Neural progenitor cell (in vitro differentiated cells): ENCODE measurements around the gene HSD17B13. TPM values are rescaled to one million over a fixed set of nuclear protein-coding genes. Genes with fewer than 3 reads are reported as not detected.

Source experiments
- DNase-seq: peaks from one replicate; pipeline ENCODE4 v3.0.0-alpha.2; 2016; ENCODE audit warnings: low spot score
- H2AFZ ChIP-seq: fragments of 200-600 bp; sonication (generic); replicated peaks from 2 replicates; pipeline ENCODE4 v1.6.1; 2016; ENCODE audit warnings: antibody characterized with exemption
- H3F3A ChIP-seq: fragments of 200-600 bp; sonication (generic); 2 replicates; pipeline ENCODE4 v1.6.1; 2016; ENCODE audit warnings: antibody characterized with exemption, low read depth
- H3K27ac ChIP-seq: fragments of 200-600 bp; sonication (generic); 2 replicates; pipeline ENCODE4 v1.5.1; 2016; ENCODE audit warnings: mild to moderate bottlenecking
- H3K27me3 ChIP-seq: fragments of 200-600 bp; sonication (generic); 2 replicates; pipeline ENCODE4 v1.6.1; 2016; ENCODE audit warnings: mild to moderate bottlenecking, moderate library complexity
- H3K36me3 ChIP-seq: fragments of 200-600 bp; sonication (generic); 2 replicates; pipeline ENCODE4 v1.5.1; 2016
- H3K4me1 ChIP-seq: fragments of 200-600 bp; sonication (generic); 2 replicates; pipeline ENCODE4 v1.6.1; 2016; ENCODE audit warnings: mixed run types
- H3K4me2 ChIP-seq: fragments of 200-600 bp; sonication (generic); 2 replicates; pipeline ENCODE4 v1.6.1; 2016
- H3K4me3 ChIP-seq: fragments of 200-600 bp; sonication (generic); 2 replicates; pipeline ENCODE4 v1.5.1; 2016
- H3K79me2 ChIP-seq: fragments of 200-600 bp; sonication (generic); 2 replicates; pipeline ENCODE4 v1.6.1; 2016; ENCODE audit warnings: low read depth
- H3K9ac ChIP-seq: fragments of 200-600 bp; sonication (generic); 2 replicates; pipeline ENCODE4 v1.6.1; 2016
- H3K9me3 ChIP-seq: fragments of 200-600 bp; sonication (generic); 2 replicates; pipeline ENCODE4 v1.5.1; 2016; ENCODE audit warnings: low read depth
- H4K20me1 ChIP-seq: fragments of 200-600 bp; sonication (generic); 2 replicates; pipeline ENCODE4 v1.6.1; 2016; ENCODE audit warnings: low read depth
- H3K27ac Mint-ChIP-seq: 3 replicates; pipeline ENCODE4 v1.8.0; 2021; ENCODE audit warnings: mixed read lengths
- H3K27me3 Mint-ChIP-seq: 2 replicates; pipeline ENCODE4 v1.8.0; 2022; ENCODE audit warnings: low read depth, mild to moderate bottlenecking, inconsistent platforms, moderate library complexity, mixed read lengths; ENCODE audit not compliant: insufficient read depth
- H3K36me3 Mint-ChIP-seq: 3 replicates; pipeline ENCODE4 v1.8.0; 2021; ENCODE audit warnings: mixed read lengths
- H3K4me1 Mint-ChIP-seq: 3 replicates; pipeline ENCODE4 v1.8.0; 2021; ENCODE audit warnings: mixed read lengths
- H3K4me3 Mint-ChIP-seq: 3 replicates; pipeline ENCODE4 v1.8.0; 2021; ENCODE audit warnings: mild to moderate bottlenecking, moderate library complexity, mixed read lengths
- H3K9me3 Mint-ChIP-seq: 3 replicates; pipeline ENCODE4 v1.8.0; 2020; ENCODE audit warnings: mixed read lengths
- CTCF ChIP-seq: fragments of 200-600 bp; sonication (generic); IDR thresholded peaks from 2 replicates; pipeline ENCODE4 v1.5.1; 2017; ENCODE audit warnings: antibody characterized with exemption, mild to moderate bottlenecking
- EZH2 ChIP-seq: fragments of 200-600 bp; sonication (generic); IDR thresholded peaks from 2 replicates; pipeline ENCODE4 v1.6.1; 2017; ENCODE audit warnings: antibody characterized with exemption, mild to moderate bottlenecking, moderate library complexity
- EZH2phosphoT487 ChIP-seq: fragments of 200-600 bp; sonication (generic); IDR thresholded peaks from 2 replicates; pipeline ENCODE4 v1.6.1; 2017; ENCODE audit warnings: antibody characterized with exemption
- total RNA-seq: library from RNA; depleted of rRNA; stranded (reverse); fragments of >200 nt; gene quantifications from 2 replicates; pipeline ENCODE4 v1.2.3, GENCODE V29; 2015; ENCODE audit warnings: low replicate concordance

HSD17B13 gene
- total RNA-seq, 1 donor from 2014 or later = 0.60 TPM

- Histone ChIP-seq H3F3A (no peaks in the 10 kb centered on the region), H3K4me1 (no peaks in the 10 kb centered on the region), H2AFZ (no peak overlapping the region), H3K9me3 (no peaks in the 10 kb centered on the region), H3K27ac (no peak overlapping the region), H4K20me1 (no peaks in the 10 kb centered on the region), H3K4me2 (no peak overlapping the region), H3K4me3 (no peak overlapping the region), H3K9ac (no peak overlapping the region), H3K79me2 (no peaks in the 10 kb centered on the region), H3K27me3 (no peaks in the 10 kb centered on the region), H3K36me3 (no peaks in the 10 kb centered on the region)
- DNase-seq = no peak
- Mint-ChIP-seq H3K27ac (no peak overlapping the region), H3K9me3 (no peaks in the 10 kb centered on the region), H3K4me1 (peaks cover 10% of the 10 kb centered on the region), H3K27me3 (no peaks in the 10 kb centered on the region), H3K36me3 (no peaks in the 10 kb centered on the region), H3K4me3 (no peak overlapping the region)
- TF ChIP-seq EZH2 (no peak), EZH2phosphoT487 (no peak), CTCF (no peak)
These were observed 11.0 kb downstream of the HSD17B13 start for GRCh38 chr4:87311684-87312083.

- Histone ChIP-seq H3K36me3 (no peaks in the 10 kb centered on the region), H4K20me1 (no peaks in the 10 kb centered on the region), H3F3A (no peaks in the 10 kb centered on the region), H3K9me3 (no peaks in the 10 kb centered on the region), H3K4me3 (no peak overlapping the region), H3K79me2 (no peaks in the 10 kb centered on the region), H3K4me2 (no peak overlapping the region), H3K9ac (no peak overlapping the region), H3K4me1 (no peaks in the 10 kb centered on the region), H2AFZ (peak overlapping the region; percentile 76), H3K27me3 (no peaks in the 10 kb centered on the region), H3K27ac (no peak overlapping the region)
- H3K4me1 Mint-ChIP-seq = peaks cover 15% of the 10 kb centered on the region
- no peaks in the 10 kb centered on the region for H3K36me3 Mint-ChIP-seq
- H3K27me3 Mint-ChIP-seq = no peaks in the 10 kb centered on the region
- no peak for DNase-seq
- H3K9me3 Mint-ChIP-seq = no peaks in the 10 kb centered on the region
- H3K27ac Mint-ChIP-seq = no peak overlapping the region
- H3K4me3 Mint-ChIP-seq = no peak overlapping the region
- TF ChIP-seq EZH2 (no peak), EZH2phosphoT487 (no peak)
These were observed 11.9 kb downstream of the HSD17B13 start for GRCh38 chr4:87310691-87311335.

- Mint-ChIP-seq H3K9me3 (no peaks in the 10 kb centered on the region), H3K27me3 (no peaks in the 10 kb centered on the region), H3K4me1 (peaks cover 23% of the 10 kb centered on the region), H3K36me3 (no peaks in the 10 kb centered on the region), H3K4me3 (no peak overlapping the region), H3K27ac (no peak overlapping the region)
- no peaks in the 10 kb centered on the region for H3K79me2 ChIP-seq
- no peak overlapping the region for H3K4me3 ChIP-seq
- H3K36me3 ChIP-seq = no peaks in the 10 kb centered on the region
- no peaks in the 10 kb centered on the region for H3K27me3 ChIP-seq
- H3K4me2 ChIP-seq = no peak overlapping the region
- no peaks in the 10 kb centered on the region for H3K4me1 ChIP-seq
- H3K9me3 ChIP-seq = no peaks in the 10 kb centered on the region
- no peak for DNase-seq
- no peaks in the 10 kb centered on the region for H4K20me1 ChIP-seq
- no peak overlapping the region for H3K9ac ChIP-seq
- no peak overlapping the region for H2AFZ ChIP-seq
- no peaks in the 10 kb centered on the region for H3F3A ChIP-seq
- TF ChIP-seq CTCF = no peak
- H3K27ac ChIP-seq = no peak overlapping the region
These were observed 13.1 kb downstream of the HSD17B13 start for GRCh38 chr4:87309625-87310024.

GRCh38 chr4:87306056-87306455 is 16.6 kb downstream of the HSD17B13 start:
- no peaks in the 10 kb centered on the region for H3K4me1 ChIP-seq
- H3K4me3 ChIP-seq = no peak overlapping the region
- H3K27ac ChIP-seq = no peak overlapping the region
- H3K4me1 Mint-ChIP-seq = peaks cover 29% of the 10 kb centered on the region
- H3K36me3 Mint-ChIP-seq = no peaks in the 10 kb centered on the region
- no peaks in the 10 kb centered on the region for H3K27me3 ChIP-seq
- H3K4me2 ChIP-seq = no peak overlapping the region
- no peak for TF ChIP-seq CTCF
- no peak for TF ChIP-seq EZH2phosphoT487
- no peak for TF ChIP-seq EZH2
- H3K9me3 ChIP-seq = no peaks in the 10 kb centered on the region
- H2AFZ ChIP-seq = no peak overlapping the region
- H3F3A ChIP-seq = no peaks in the 10 kb centered on the region
- no peaks in the 10 kb centered on the region for H3K36me3 ChIP-seq
- no peaks in the 10 kb centered on the region for H3K9me3 Mint-ChIP-seq
- DNase-seq = no peak
- no peak overlapping the region for H3K4me3 Mint-ChIP-seq
- no peaks in the 10 kb centered on the region for H3K79me2 ChIP-seq
- H4K20me1 ChIP-seq = no peaks in the 10 kb centered on the region
- no peaks in the 10 kb centered on the region for H3K27me3 Mint-ChIP-seq
- peak overlapping the region; percentile 48 for H3K27ac Mint-ChIP-seq
- H3K9ac ChIP-seq = no peak overlapping the region
